ENCODE results near the gene BCL3.

DNA sequence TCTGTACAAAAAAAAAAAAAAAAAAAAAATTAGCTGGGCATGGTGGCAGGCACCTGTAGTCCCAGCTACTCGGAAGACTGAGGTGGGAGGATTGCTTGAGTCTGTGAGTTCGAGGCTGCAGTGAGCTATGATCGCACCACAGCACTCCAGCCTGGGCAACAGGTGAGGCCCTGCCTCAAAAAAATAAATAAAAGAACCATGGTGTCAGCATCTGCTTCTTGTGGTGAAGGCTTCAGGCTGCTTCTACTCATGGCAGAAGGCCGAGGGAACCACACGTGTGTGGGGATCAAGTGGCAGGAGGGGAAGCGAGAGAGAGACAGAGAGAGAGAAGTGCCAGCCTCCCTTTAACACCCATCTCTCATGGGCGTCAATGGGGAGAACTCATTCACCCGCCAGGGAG is 13.5 kb downstream of the BCL3 start:
- TF ChIP-seq EZH2 (IDR thresholded peaks at IDR 0.05; ENCODE audit: insufficient read depth, poor library complexity, severe bottlenecking) (no peak), EZH2phosphoT487 (IDR thresholded peaks at IDR 0.05; ENCODE audit: insufficient read depth, low read depth) (no peak)

All from GM23248 (cell line).